Measurements from ENCODE around the gene HAAO.

DNA sequence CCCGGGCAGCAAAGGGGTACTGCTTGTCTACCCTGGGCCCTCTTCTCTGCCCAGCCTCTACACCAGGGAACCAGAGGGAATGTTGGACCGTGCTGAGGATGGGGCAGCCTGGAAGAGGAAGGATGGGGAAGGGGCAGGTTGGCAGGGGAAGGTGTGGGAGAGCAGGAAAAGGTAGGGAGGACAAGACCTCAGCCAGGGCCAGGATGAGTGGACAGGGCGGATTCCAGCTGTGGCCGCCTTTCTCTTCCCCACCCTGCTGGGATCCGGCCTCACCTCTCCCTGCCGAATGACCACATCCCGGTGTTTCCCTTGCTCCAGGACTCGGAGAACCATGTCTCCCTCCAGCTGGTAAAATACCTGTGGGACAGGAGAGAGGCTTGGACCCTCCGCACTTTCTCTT, 8.9 kb downstream of the HAAO start:
- no peak for TF ChIP-seq POLR2AphosphoS5 (IDR thresholded peaks at IDR 0.05; ENCODE audit: low read depth, low read length)
- TF ChIP-seq SIN3A (IDR thresholded peaks at IDR 0.05; ENCODE audit: borderline replicate concordance, insufficient read depth, low read length), result no peak
- no peak for TF ChIP-seq TAF1 (IDR thresholded peaks at IDR 0.05; ENCODE audit: borderline replicate concordance, insufficient read depth, low read length)
- no peak for TF ChIP-seq FOXP2 (optimal IDR thresholded peaks at IDR 0.05; ENCODE audit: borderline replicate concordance, extremely low read depth, extremely low read length, insufficient read depth)
- TF ChIP-seq, protein P1, sequence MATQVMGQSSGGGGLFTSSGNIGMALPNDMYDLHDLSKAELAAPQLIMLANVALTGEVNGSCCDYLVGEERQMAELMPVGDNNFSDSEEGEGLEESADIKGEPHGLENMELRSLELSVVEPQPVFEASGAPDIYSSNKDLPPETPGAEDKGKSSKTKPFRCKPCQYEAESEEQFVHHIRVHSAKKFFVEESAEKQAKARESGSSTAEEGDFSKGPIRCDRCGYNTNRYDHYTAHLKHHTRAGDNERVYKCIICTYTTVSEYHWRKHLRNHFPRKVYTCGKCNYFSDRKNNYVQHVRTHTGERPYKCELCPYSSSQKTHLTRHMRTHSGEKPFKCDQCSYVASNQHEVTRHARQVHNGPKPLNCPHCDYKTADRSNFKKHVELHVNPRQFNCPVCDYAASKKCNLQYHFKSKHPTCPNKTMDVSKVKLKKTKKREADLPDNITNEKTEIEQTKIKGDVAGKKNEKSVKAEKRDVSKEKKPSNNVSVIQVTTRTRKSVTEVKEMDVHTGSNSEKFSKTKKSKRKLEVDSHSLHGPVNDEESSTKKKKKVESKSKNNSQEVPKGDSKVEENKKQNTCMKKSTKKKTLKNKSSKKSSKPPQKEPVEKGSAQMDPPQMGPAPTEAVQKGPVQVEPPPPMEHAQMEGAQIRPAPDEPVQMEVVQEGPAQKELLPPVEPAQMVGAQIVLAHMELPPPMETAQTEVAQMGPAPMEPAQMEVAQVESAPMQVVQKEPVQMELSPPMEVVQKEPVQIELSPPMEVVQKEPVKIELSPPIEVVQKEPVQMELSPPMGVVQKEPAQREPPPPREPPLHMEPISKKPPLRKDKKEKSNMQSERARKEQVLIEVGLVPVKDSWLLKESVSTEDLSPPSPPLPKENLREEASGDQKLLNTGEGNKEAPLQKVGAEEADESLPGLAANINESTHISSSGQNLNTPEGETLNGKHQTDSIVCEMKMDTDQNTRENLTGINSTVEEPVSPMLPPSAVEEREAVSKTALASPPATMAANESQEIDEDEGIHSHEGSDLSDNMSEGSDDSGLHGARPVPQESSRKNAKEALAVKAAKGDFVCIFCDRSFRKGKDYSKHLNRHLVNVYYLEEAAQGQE (IDR thresholded peaks at IDR 0.05; ENCODE audit: insufficient read depth in 1 of 2, low read depth in 2 of 2, low read length in 2 of 2), result no peak

Data from PFSK-1 (cell line).